ENCODE data around the gene CNPY4.

Gene CNPY4

GRCh38 chr7:100082978-100083377 is 36.5 kb upstream of the CNPY4 start:
- Histone ChIP-seq H3K36me3 (ENCODE audit: control insufficient read depth, insufficient read depth, low read length) (peaks cover 4% of the 10 kb centered on the region), H3K4me3 (replicated peaks; ENCODE audit: low read depth, low read length) (no peak overlapping the region), H3K27me3 (replicated peaks; ENCODE audit: control insufficient read depth, insufficient read depth, low read length) (no peaks in the 10 kb centered on the region)
- DNase-seq (ENCODE audit: extremely low read depth, insufficient read length), result no peak
- TF ChIP-seq CTCF (IDR thresholded peaks at IDR 0.05; ENCODE audit: insufficient read depth, low read length, poor library complexity, severe bottlenecking), result no peak

- TF ChIP-seq CTCF (IDR thresholded peaks at IDR 0.05; ENCODE audit: insufficient read depth, low read length, poor library complexity, severe bottlenecking), result no peak
- Histone ChIP-seq H3K27me3 (replicated peaks; ENCODE audit: control insufficient read depth, insufficient read depth, low read length) (no peaks in the 10 kb centered on the region), H3K36me3 (ENCODE audit: control insufficient read depth, insufficient read depth, low read length) (peaks cover 2% of the 10 kb centered on the region; the same call in 1 of the 2 replicates), H3K4me3 (replicated peaks; ENCODE audit: low read depth, low read length) (no peak overlapping the region)
- DNase-seq (ENCODE audit: extremely low read depth, insufficient read length), result no peak
Measured at GRCh38 chr7:100085515-100085914, 33.9 kb upstream of the CNPY4 start.

GRCh38 chr7:100087055-100087750 is 32.2 kb upstream of the CNPY4 start:
- no peak for TF ChIP-seq CTCF (IDR thresholded peaks at IDR 0.05; ENCODE audit: insufficient read depth, low read length, poor library complexity, severe bottlenecking)
- Histone ChIP-seq H3K27me3 (replicated peaks; ENCODE audit: control insufficient read depth, insufficient read depth, low read length) (no peaks in the 10 kb centered on the region), H3K4me3 (replicated peaks; ENCODE audit: low read depth, low read length) (no peak overlapping the region), H3K36me3 (ENCODE audit: control insufficient read depth, insufficient read depth, low read length) (peaks cover 17% of the 10 kb centered on the region)
- DNase-seq (ENCODE audit: extremely low read depth, insufficient read length), result no peak

- DNase-seq (ENCODE audit: extremely low read depth, insufficient read length), result no peak
- TF ChIP-seq CTCF (IDR thresholded peaks at IDR 0.05; ENCODE audit: insufficient read depth, low read length, poor library complexity, severe bottlenecking), result no peak
Measured at GRCh38 chr7:100088095-100088620, 31.3 kb upstream of the CNPY4 start.

GRCh38 chr7:100088621-100089457 is 30.6 kb upstream of the CNPY4 start, which contains the start of gene COPS6:
TSS of gene COPS6 (plus strand) at chr7:100088969. CDS start at chr7:100088991, 22 bp downstream.
- TF ChIP-seq CTCF (IDR thresholded peaks at IDR 0.05; ENCODE audit: insufficient read depth, low read length, poor library complexity, severe bottlenecking), result no peak
- DNase-seq (ENCODE audit: extremely low read depth, insufficient read length), result peak; percentile 84
- Histone ChIP-seq H3K27me3 (replicated peaks; ENCODE audit: control insufficient read depth, insufficient read depth, low read length) (no peaks in the 10 kb centered on the region), H3K4me3 (replicated peaks; ENCODE audit: low read depth, low read length) (peak within 1 kb of the TSS; percentile 87), H3K36me3 (ENCODE audit: control insufficient read depth, insufficient read depth, low read length) (peaks cover 31% of the 10 kb centered on the region)

More at GRCh38 chr7:100088095-100088620, 31.3 kb upstream of the CNPY4 start:
- H3K27me3 ChIP-seq (replicated peaks; ENCODE audit: control insufficient read depth, insufficient read depth, low read length), result no peaks in the 10 kb centered on the region
- peak overlapping the region; percentile 87 for H3K4me3 ChIP-seq (replicated peaks; ENCODE audit: low read depth, low read length)
- H3K36me3 ChIP-seq (ENCODE audit: control insufficient read depth, insufficient read depth, low read length), result peaks cover 24% of the 10 kb centered on the region
